PFSK-1 (cell line): ENCODE results near the gene CMBL.

Experiments
- FOXP2 ChIP-seq: optimal IDR thresholded peaks from 2 replicates; pipeline ENCODE3; 2011; ENCODE audit warnings: borderline replicate concordance, control low read depth, inconsistent platforms; ENCODE audit not compliant: insufficient read depth; ENCODE audit errors: extremely low read length, extremely low read depth
- POLR2AphosphoS5 ChIP-seq: IDR thresholded peaks from 2 replicates; pipeline ENCODE4 v1.6.1; 2012; ENCODE audit warnings: low read depth, mild to moderate bottlenecking, control low read depth, low read length, moderate library complexity
- SIN3A ChIP-seq: IDR thresholded peaks from 2 replicates; pipeline ENCODE4 v1.6.1; 2012; ENCODE audit warnings: mild to moderate bottlenecking, low read length, moderate library complexity, borderline replicate concordance; ENCODE audit not compliant: insufficient read depth
- TAF1 ChIP-seq: IDR thresholded peaks from 2 replicates; pipeline ENCODE4 v1.6.1; 2012; ENCODE audit warnings: low read length, control low read depth, borderline replicate concordance; ENCODE audit not compliant: insufficient read depth
- TF ChIP-seq, protein P1 (sequence below), 2 experiments: IDR thresholded peaks; 2 replicates each; pipeline versions ENCODE4 v1.6.1 to v1.8.0; 2011 to 2012; ENCODE audit warnings: low read depth in 2 of 2, low read length in 2 of 2, control low read depth in 1 of 2, inconsistent platforms in 1 of 2, mild to moderate bottlenecking in 1 of 2, moderate library complexity in 1 of 2; ENCODE audit not compliant: insufficient read depth in 1 of 2

DNA sequence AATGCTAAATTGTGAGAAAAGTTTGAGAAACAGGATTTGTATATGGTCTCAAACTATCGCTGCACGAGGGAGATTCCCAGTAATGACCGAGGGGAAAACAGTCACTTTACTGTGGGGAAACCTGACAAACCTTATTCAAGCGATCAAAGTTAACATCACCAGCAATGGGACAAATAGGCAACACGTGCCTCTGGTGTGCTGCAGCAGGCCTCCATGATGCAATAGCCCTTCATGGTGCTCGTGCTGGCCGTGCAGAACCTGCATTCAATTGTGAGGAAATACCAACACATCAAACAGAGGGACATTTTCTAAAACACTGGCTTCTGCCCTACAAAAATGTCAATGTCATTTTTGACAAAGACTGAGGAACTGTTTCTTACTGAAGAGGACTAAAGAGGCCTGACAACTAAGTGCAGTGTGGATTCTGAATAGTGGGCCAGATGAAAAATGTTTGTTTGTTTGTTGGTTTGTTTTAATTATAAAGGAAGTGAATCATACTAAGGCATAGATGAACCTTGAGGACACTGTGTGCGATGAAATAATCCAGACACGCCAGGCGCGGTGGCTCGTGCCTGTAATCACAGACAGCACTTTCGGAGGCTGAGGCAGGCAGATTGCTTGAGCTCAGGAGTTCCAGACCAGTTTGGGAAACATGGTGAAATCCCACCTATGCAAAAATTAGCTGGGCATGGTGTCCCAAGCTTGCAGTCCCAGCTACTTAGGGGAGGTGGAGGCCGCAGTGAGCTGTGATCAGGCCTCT is 28.2 kb upstream of the CMBL start:
- TF ChIP-seq, protein P1, sequence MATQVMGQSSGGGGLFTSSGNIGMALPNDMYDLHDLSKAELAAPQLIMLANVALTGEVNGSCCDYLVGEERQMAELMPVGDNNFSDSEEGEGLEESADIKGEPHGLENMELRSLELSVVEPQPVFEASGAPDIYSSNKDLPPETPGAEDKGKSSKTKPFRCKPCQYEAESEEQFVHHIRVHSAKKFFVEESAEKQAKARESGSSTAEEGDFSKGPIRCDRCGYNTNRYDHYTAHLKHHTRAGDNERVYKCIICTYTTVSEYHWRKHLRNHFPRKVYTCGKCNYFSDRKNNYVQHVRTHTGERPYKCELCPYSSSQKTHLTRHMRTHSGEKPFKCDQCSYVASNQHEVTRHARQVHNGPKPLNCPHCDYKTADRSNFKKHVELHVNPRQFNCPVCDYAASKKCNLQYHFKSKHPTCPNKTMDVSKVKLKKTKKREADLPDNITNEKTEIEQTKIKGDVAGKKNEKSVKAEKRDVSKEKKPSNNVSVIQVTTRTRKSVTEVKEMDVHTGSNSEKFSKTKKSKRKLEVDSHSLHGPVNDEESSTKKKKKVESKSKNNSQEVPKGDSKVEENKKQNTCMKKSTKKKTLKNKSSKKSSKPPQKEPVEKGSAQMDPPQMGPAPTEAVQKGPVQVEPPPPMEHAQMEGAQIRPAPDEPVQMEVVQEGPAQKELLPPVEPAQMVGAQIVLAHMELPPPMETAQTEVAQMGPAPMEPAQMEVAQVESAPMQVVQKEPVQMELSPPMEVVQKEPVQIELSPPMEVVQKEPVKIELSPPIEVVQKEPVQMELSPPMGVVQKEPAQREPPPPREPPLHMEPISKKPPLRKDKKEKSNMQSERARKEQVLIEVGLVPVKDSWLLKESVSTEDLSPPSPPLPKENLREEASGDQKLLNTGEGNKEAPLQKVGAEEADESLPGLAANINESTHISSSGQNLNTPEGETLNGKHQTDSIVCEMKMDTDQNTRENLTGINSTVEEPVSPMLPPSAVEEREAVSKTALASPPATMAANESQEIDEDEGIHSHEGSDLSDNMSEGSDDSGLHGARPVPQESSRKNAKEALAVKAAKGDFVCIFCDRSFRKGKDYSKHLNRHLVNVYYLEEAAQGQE (IDR thresholded peaks at IDR 0.05; ENCODE audit: insufficient read depth in 1 of 2, low read depth in 2 of 2, low read length in 2 of 2): no peak
- no peak for TF ChIP-seq POLR2AphosphoS5
- TF ChIP-seq TAF1: no peak
- no peak for TF ChIP-seq SIN3A
- no peak for TF ChIP-seq FOXP2
